SK-MEL-5 (cell line): ENCODE measurements around the gene POLR2E. TPM values are rescaled to one million over a fixed set of nuclear protein-coding genes. Genes with fewer than 3 reads are reported as not detected.

ENCODE experiments used
- DNase-seq: peaks from one replicate; pipeline ENCODE4 v3.0.0-alpha.2; 2016; ENCODE audit warnings: low read depth, low spot score
- in situ Hi-C: cut with HindIII; loops from 2 replicates; pipeline ENCODE4 v1.10.0; 2016; ENCODE audit warnings: low sequenced_read_pairs, high pct_unique_total_duplicates, low pct_unique_long_range_greater_than_20kb
- polyA plus RNA-seq, 2 experiments: library from polyadenylated mRNA; depleted of rRNA; stranded (reverse); fragments of >200 nt; gene quantifications; 2 replicates each; pipeline ENCODE4 v1.2.3, GENCODE V29; 2015
- total RNA-seq: library from RNA; depleted of rRNA; stranded (reverse); fragments of >200 nt; shearing (Covaris generic); gene quantifications from 2 replicates; pipeline ENCODE4 v1.2.3, GENCODE V29; 2014; rRNA removed

The POLR2E gene
- total RNA-seq = 132 and 150 TPM in 2 replicates
- 289 and 360 TPM in 2 replicates for polyA plus RNA-seq (2015; cell fraction: cytosol; rRNA removed)
- polyA plus RNA-seq (2015; cell fraction: nucleus; rRNA removed) = 51.1 and 67.3 TPM in 2 replicates

DNA sequence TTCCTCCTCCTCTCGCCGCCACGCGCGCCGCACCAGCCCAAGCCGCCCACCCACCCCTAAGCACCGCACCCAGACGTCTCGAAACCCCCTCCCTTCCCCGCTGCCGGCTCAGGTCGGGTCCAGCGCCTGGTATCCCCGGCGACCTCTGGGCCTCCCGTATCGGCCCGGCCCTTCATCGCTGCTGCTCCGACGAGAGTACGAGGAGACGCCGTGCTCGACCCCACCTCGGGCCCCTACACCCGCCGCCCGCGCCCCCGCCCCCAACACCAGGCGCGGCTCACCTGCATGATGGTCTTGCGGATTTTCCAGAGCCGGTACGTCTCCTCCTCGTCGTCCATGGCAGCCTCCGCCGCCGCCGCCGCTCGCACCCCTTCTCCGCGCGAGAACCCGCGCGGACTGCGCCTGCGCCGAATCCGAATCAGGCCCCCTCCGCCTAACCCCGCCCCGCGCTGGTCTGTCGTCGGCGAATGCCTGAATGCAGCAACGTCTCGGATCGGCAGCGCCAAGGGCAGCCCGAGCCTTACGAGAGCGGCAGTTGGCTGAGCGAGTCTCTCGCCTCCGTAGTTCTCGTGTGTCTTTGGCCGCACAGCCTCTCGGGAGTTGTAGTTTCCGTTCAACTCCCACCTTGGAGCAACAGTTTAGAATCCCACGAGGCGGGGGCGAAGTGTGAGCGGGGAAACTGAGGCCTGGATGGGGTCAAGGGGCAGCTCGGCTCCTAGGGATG, at the start of gene POLR2E:
POLR2E (minus strand) TSS at position 398 of the 724 bp plus-strand sequence; CDS start at position 338, 60 bp downstream.
- DNase-seq = peak; percentile 96
- in situ Hi-C loops = no loop called here

DNA sequence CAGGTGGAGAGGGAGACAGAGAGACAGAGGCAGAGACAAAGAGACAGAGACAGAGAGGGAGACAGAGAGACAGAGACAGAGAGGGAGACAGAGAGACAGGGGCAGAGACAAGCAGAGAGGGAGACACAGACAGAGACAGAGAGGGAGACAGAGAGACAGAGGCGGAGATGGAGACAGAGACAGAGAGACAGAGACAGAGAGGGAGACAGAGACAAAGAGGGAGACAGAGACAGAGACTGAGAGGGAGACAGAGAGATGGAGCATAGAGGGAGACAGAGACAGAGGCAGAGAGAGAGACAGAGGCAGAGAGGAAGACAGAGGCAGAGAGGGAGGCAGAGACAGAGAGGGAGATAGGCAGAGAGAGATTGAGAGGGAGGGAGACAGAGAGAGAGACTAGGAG, 49.6 kb upstream of the POLR2E start:
- DNase-seq = no peak
- in situ Hi-C loops = no loop called here

GRCh38 chr19:1143828-1144399, 48.7 kb upstream of the POLR2E start:
- in situ Hi-C loops = no loop called here
- DNase-seq = no peak

DNA sequence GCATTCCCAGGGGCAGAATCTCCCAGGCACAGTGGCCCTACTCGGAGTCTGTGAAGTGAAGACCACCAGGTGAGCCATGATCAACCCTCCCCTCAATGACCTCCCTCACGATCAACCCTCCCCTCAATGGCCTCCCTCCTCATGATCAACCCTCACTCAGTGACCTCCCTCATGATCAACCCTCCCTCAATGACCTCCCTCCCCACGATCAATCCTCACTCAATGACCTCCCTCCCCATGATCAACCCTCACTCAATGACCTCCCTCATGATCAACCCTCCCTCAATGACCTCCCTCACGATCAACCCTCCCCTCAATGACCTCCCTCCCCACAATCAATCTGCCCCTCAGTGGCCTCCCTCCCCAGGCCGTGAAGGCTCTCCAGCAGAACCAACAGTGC, 46.8 kb upstream of the POLR2E start:
- no peak for DNase-seq
- in situ Hi-C loops = no loop called here

GRCh38 chr19:1140272-1141027, 45.3 kb upstream of the POLR2E start:
- no peak for DNase-seq
- in situ Hi-C loops = no loop called here

- DNase-seq = no peak
- in situ Hi-C loops = no loop called here
Measured at GRCh38 chr19:1139126-1139525, 44.0 kb upstream of the POLR2E start.

DNA sequence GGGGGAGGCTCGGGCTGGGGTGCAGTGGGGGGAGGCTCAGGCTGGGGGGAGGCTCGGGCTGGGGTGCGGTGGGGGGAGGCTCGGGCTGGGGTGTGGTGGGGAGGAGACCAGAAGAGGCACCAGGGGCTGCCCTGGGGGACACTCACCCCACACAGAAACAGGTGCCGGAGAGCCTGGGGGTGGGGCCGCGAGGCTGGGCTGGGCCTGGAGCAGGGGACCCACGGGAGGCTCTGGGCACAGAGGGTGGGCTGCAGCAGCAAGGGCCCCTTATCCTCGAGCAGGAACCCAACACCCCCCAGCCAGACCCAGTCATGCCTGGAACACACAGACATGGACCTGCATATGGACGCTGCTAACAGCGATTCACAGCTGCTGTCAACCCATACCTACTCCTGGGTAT, 42.9 kb upstream of the POLR2E start:
- no peak for DNase-seq
- in situ Hi-C loops = no loop called here

DNA sequence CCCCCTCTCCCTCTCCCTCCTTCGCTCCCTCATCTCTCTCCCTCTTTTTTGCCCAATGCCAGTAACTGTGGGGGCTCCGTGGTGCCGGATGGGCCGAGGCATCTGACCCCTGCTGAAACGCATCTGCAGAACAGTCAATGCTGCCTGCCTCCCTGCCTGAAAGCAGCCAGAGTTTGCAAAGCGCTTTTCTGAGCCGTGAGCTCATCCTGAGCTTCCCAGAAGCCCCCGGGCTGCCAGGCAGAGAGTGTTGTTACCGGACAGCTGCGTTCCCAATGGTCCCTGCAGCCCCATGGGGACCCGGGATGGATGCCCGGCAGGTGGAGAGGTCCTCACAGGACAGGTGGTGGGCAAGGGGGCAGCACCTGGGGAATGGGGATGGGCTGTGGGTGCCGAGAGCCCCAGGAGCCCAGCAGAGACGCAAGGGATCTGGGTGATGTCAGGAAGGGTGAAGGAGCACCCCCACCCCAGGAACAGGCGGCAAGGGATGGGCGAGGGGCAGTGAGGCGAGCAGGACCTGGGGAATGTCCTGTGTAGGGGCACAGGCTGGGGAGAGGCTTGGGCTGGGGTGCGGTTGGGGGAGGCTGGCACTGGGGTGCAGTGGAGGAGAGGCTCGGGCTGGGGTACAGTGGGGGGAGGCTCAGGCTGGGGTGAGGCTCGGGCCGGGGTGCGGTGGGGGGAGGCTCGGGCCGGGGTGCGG, 41.6 kb upstream of the POLR2E start:
- DNase-seq = no peak
- in situ Hi-C loops = no loop called here

- in situ Hi-C loops = no loop called here
- no peak for DNase-seq
Measured at GRCh38 chr19:1136201-1136600, 41.0 kb upstream of the POLR2E start.

DNA sequence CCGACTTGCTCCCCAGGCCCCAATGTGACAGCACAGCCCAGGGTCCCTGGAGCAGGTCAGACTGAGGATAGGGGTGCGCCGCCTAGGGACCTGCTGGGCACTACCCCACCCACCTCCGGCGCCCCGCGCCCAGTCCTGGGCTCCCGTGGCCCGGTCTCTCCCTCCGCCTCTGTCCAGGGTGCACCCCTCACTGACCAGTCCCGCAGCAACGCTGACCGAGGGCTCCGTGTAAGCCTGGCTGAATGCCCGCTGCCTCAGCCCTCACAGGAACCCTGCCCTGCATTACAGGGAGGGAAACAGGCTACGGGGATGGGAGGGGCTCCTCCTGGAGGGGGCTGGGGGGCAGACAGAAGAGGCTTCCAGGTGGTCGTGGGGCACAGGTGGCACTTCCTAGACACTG, 40.3 kb upstream of the POLR2E start:
- no peak for DNase-seq
- in situ Hi-C loops = no loop called here

DNA sequence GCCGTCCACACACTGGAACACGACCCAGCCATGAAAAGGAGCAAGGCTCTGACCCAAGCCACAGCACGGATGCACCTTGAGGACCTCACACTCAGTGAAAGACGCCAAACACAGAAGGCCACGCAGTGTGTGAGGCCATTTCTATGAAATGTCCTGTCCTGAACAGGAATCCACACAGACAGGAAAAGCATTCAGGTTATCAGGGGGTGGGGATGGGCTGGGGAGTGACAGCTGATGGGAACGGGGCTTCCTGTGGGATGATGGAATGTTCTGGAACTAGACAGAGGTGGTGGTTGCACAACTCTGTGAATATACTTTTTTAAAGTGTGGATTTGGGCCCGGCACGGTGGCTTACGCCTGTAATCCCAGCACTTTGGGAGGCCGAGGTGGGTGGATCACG, 39.3 kb upstream of the POLR2E start:
- DNase-seq = no peak
- in situ Hi-C loops = no loop called here

- DNase-seq = peak; percentile 16
- in situ Hi-C loops = no loop called here
Measured at GRCh38 chr19:1133471-1133929, 38.3 kb upstream of the POLR2E start.

- DNase-seq = no peak
- in situ Hi-C loops = no loop called here
Measured at GRCh38 chr19:1132552-1133383, 37.6 kb upstream of the POLR2E start.

DNA sequence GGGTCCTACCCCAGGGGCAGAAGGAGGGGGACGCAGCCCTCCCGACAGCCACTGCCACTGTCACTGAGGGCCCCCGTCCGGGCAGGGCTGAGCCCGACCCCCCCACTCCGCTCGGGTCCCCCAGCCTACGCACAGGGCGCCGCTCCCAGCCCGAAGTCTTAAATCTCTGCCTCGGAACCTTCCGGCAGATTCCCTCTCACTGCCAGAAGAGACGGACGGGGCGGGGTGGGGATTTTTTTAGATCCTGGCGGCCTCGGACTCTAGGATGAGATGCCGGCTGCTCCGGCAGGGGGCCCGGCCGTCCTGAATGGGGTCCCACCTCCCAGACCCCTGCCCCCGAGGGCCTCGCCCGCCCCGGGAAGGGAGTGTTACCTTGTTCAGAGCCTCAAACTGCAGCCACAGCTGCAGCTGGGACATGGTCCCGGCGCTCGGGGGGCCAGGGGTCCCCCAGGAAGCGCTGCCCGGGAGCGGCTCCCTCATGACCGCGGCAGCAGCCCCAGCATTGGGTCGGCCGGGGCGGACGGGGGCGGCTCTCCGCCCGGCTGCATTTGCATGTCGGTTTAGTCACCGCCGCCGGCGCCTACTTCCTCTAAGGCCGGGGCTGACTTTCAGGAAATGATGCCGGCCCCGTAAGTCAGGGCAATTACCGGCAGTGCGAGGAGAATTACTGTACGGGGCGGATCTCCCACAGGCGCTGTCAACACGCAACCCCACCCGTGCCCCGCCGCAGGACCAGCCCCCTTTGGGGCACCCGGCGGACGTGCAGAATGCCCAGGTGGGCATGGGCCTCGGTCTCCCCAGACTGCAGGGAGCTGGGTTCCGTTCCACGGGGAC, 36.8 kb upstream of the POLR2E start:
- DNase-seq = no peak
- in situ Hi-C loops = no loop called here

DNA sequence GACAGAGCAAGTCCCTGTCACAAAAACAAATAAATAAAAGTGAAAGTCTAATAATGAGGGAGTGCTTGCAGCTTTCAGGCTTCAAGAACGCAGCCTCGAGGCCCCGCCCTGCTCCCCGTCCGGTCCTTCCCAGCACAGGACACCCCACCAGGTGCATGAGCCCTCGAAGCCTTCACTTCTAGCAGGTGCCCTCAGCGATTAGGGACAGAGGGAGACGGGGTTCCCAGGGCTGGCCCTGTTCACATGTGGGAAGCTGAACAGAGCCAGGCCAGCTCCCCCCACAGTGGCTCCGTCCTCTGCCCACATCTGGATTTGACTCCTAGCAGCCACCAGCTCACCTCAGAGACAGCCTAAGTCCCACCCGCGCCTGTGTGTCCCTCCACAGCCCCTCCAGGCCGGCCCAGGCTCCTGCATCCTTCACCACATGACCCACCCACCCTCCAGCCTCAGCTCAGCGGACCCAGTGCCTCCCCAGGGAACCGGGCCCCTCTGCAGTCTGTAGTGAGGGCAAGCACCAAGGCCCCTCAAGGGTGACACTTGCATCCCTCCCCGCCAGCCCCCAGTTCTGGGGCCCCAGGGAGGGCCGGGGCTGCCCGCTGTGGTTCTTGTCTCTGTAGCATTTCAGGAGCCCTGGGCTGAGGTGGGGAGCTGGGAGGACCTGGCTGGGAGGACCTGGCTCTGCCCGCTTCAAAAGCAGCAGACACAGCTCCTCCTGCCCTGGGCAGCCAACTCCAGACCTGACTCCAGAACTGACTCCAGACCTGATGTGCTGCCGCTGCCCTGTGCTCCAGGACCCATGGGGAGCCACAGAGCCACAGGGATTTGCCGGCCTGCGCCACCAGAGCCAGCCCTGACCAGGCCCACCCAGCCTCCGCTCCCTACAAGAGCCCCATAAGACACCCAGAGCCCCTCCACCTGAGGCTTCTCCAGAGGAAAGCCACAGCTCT, 35.9 kb upstream of the POLR2E start:
- in situ Hi-C loops = no loop called here
- DNase-seq = no peak
